Measurements from ENCODE around the gene CHST5. TPM values are rescaled to one million over a fixed set of nuclear protein-coding genes. Genes with fewer than 3 reads are reported as not detected.

The CHST5 gene
- total and polyA plus RNA-seq, 2 of the 13 experiments (the other 11 are each of a cell fraction or from before 2014, with no cell fraction given), result 0.05 TPM; not detected in 1

DNA sequence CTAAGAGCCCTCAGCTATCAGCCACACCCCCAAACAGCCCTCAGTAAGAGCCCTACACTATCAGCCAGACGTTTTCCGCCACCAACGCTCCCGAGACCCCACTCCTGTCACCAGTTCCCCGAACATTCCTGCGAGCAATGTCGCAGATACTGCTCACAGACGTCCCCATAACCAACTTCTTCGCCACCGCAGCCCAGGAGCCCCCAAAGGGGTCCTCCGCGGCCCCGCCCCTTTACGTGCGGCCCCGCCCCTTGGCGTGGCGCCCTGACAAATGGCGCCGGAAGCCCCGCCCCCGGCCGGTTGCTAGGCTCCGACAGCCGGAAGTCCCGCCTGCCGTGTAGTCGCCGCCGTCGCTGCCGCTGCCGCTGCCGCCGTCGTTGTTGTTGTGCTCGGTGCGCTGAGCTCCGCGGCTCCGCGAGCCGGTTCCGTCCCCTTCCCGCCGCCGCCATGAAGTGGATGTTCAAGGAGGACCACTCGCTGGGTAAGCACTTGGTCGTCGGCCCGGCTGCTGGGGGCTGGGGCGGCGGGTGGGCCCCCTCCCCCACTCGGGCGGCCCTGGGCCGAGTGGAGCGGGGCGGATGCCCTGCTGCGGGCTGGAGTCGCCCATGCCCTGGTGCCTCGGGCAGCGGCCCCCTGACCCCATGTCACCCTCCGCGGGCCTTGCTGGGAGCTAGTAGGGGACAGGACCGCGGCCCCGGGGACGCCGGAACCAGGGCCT lies 30.3 kb upstream of the CHST5 start, which contains the start of gene GABARAPL2 (continued):
- TF ChIP-seq, protein P1, sequence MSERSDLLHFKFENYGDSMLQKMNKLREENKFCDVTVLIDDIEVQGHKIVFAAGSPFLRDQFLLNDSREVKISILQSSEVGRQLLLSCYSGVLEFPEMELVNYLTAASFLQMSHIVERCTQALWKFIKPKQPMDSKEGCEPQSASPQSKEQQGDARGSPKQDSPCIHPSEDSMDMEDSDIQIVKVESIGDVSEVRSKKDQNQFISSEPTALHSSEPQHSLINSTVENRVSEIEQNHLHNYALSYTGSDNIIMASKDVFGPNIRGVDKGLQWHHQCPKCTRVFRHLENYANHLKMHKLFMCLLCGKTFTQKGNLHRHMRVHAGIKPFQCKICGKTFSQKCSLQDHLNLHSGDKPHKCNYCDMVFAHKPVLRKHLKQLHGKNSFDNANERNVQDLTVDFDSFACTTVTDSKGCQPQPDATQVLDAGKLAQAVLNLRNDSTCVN (CRISPR knock-in tag; IDR thresholded peaks at IDR 0.05; ENCODE audit: borderline replicate concordance), result 0 out of 2 replicates have a peak, but pooled peaks have one; percentile 15
- TF ChIP-seq, protein P2, sequence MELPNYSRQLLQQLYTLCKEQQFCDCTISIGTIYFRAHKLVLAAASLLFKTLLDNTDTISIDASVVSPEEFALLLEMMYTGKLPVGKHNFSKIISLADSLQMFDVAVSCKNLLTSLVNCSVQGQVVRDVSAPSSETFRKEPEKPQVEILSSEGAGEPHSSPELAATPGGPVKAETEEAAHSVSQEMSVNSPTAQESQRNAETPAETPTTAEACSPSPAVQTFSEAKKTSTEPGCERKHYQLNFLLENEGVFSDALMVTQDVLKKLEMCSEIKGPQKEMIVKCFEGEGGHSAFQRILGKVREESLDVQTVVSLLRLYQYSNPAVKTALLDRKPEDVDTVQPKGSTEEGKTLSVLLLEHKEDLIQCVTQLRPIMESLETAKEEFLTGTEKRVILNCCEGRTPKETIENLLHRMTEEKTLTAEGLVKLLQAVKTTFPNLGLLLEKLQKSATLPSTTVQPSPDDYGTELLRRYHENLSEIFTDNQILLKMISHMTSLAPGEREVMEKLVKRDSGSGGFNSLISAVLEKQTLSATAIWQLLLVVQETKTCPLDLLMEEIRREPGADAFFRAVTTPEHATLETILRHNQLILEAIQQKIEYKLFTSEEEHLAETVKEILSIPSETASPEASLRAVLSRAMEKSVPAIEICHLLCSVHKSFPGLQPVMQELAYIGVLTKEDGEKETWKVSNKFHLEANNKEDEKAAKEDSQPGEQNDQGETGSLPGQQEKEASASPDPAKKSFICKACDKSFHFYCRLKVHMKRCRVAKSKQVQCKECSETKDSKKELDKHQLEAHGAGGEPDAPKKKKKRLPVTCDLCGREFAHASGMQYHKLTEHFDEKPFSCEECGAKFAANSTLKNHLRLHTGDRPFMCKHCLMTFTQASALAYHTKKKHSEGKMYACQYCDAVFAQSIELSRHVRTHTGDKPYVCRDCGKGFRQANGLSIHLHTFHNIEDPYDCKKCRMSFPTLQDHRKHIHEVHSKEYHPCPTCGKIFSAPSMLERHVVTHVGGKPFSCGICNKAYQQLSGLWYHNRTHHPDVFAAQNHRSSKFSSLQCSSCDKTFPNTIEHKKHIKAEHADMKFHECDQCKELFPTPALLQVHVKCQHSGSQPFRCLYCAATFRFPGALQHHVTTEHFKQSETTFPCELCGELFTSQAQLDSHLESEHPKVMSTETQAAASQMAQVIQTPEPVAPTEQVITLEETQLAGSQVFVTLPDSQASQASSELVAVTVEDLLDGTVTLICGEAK (IDR thresholded peaks at IDR 0.05), result peak; percentile 50; the same call in 1 of the 2 replicates
- TF ChIP-seq, protein P2 (CRISPR knock-in tag; IDR thresholded peaks at IDR 0.05), result 0 out of 2 replicates have a peak, but pooled peaks have one; percentile 49
- TF ChIP-seq NFKBIZ (CRISPR knock-in tag; IDR thresholded peaks at IDR 0.05) (peak; percentile 40; the same call in 1 of the 2 replicates), YEATS2 (CRISPR knock-in tag; IDR thresholded peaks at IDR 0.05; ENCODE audit: borderline replicate concordance) (peak; percentile 66), SALL2 (CRISPR knock-in tag; IDR thresholded peaks at IDR 0.05) (peak; percentile 61; the same call in 1 of the 2 replicates), DMAP1 (CRISPR knock-in tag; IDR thresholded peaks at IDR 0.05) (peak; percentile 87), MYNN (CRISPR knock-in tag; IDR thresholded peaks at IDR 0.05; ENCODE audit: low read depth) (no peak), PCBP2 (optimal IDR thresholded peaks at IDR 0.05; ENCODE audit: low read depth, low read length, poor library complexity, severe bottlenecking) (no peak), EZH2 (conservative IDR thresholded peaks at IDR 0.05; ENCODE audit: low read depth, low read length) (no peak), KDM4B (CRISPR knock-in tag; IDR thresholded peaks at IDR 0.05) (0 out of 2 replicates have a peak, but pooled peaks have one; percentile 29), NPAS2 (CRISPR knock-in tag; IDR thresholded peaks at IDR 0.05; ENCODE audit: borderline replicate concordance) (no peak), TP53 (CRISPR knock-in tag; conservative IDR thresholded peaks at IDR 0.05) (peak; percentile 60)
- TF ChIP-seq, protein P3, sequence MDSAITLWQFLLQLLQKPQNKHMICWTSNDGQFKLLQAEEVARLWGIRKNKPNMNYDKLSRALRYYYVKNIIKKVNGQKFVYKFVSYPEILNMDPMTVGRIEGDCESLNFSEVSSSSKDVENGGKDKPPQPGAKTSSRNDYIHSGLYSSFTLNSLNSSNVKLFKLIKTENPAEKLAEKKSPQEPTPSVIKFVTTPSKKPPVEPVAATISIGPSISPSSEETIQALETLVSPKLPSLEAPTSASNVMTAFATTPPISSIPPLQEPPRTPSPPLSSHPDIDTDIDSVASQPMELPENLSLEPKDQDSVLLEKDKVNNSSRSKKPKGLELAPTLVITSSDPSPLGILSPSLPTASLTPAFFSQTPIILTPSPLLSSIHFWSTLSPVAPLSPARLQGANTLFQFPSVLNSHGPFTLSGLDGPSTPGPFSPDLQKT (CRISPR knock-in tag; IDR thresholded peaks at IDR 0.05; ENCODE audit: borderline replicate concordance), result no peak
- TF ChIP-seq, protein P4, sequence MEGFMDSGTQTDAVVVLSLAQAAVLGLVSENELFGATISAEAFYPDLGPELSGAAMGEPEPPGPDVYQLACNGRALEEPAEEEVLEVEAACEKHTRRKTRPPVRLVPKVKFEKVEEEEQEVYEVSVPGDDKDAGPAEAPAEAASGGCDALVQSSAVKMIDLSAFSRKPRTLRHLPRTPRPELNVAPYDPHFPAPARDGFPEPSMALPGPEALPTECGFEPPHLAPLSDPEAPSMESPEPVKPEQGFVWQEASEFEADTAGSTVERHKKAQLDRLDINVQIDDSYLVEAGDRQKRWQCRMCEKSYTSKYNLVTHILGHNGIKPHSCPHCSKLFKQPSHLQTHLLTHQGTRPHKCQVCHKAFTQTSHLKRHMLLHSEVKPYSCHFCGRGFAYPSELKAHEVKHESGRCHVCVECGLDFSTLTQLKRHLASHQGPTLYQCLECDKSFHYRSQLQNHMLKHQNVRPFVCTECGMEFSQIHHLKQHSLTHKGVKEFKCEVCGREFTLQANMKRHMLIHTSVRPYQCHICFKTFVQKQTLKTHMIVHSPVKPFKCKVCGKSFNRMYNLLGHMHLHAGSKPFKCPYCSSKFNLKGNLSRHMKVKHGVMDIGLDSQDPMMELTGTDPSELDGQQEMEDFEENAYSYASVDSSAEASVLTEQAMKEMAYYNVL (CRISPR knock-in tag; IDR thresholded peaks at IDR 0.05; ENCODE audit: borderline replicate concordance), result peak; percentile 50; the same call in 1 of the 2 replicates

Measured in HepG2 (cell line).